Measurements from ENCODE around the gene CLMP.
A peak's percentile ranks its signal among the peaks of the same experiment; 100 is the strongest.
"Not testable (repeated sequence)": the region's sequence is repeated elsewhere in the genome, so short reads cannot be mapped to it uniquely, and the experiment has no call there.

The CLMP gene

DNA sequence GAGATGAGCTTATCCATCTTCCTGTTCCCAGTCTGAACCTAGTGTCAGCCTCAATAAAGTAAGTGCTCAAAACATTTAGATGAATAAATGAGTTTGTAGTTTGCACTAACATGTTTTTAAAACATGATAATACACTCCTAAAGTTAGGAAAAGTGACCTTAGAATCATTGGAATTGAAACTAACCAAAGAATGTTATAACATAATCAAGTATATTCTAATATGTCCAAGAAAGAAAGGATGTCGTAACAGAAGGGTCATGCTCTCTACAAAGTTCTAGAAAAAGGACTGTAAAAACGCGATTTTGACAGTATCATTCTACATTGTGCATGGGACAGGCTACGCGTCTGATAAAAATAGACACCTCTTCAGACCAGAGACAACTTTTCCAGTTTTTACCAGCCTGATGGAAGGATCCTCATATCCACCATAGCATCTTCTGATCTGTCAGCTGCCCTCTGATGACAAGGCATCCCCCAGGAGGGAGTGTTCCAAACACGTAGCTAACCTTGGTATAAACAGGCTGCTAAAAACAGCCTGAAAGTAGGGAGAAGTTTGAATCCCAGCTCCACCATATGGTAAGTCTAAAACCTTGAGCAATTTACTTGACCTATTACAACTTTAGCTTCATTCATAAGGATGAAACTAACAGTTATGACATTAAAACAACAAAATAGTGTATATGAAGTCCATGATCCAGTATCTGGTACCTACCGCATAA is 30.2 kb downstream of the CLMP start:
- no peak for DNase-seq

DNA sequence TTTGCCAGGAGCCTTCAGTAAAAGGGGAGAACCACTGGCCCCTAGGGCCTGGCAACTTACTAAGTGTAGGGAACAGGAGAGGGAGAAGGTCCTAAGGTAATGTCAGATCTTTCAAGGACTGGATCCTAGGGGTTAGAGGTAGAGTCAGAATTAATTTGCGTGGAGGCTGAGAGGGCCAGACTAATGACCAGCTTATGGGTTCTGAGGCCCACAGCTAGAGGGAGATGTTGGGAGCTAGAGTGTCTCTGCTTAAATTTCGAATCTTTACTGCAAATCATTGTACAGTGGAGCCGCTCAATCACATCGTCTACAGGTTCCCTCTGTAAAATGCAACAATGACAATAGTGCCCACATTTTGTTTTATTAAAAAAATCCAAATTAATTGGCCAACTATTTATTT is 31.4 kb downstream of the CLMP start:
- DNase-seq, result no peak

DNA sequence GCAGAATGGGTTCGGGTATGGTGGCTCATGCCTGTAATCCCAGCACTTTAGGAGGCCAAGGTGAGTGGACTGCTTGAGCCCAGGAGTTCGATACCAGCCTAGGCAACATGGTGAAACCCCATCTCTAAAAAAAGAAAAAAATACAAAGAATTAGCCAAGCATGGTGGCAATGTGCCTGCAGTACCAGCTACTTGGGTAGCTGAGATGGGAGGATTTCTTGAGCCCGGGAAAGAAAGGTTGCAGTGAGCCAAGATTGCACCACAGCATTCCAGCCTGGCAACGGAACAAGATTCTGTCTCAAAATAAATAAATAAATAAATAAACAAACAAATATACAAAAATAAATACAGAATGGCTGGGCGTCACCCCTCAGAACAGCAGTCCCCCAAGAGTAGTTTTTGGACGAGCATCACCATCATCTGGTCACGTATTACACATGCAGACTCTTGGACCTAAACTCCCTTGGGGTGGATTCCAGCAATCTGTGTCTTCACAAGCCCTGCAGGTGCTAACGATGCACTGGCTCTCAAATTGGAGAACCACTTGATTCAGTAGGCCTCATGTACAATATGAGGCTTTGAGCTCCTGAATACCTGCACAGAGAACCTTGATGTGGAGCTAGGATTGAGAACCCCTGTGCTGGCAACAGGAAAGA is 33.5 kb downstream of the CLMP start:
- DNase-seq, result no peak

DNA sequence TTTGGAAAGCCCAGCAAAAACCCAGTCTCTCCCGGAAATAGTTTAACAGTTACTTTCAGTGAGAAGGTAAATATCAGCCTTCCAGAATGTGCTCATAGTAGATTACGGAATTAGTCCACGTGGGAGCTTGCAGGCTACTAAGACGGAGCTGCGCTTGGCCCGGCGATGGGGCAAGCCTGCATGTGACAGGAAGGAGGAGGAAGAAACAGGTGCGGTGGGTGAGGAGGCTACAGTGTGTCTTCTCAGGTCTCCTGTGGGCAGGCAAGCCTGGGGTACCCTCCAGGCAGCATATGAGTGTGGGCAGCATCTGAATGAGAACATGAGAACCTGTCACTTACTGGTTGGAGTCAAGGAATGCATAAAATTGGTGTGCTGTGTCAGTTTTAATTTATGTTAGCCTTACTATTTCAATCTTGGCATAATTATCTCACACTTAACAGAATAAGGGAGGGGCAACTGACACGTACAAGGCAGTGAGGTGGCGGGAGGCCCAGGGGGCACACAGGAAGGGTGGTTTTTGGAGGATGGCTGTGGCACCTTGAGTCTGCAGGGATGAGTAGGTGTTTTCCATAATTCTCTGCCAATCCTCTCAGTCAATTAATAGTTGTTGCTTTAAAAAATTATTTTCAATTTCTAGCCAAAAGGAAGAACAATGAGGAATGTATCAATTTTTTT is 35.7 kb downstream of the CLMP start:
- no peak for DNase-seq

DNA sequence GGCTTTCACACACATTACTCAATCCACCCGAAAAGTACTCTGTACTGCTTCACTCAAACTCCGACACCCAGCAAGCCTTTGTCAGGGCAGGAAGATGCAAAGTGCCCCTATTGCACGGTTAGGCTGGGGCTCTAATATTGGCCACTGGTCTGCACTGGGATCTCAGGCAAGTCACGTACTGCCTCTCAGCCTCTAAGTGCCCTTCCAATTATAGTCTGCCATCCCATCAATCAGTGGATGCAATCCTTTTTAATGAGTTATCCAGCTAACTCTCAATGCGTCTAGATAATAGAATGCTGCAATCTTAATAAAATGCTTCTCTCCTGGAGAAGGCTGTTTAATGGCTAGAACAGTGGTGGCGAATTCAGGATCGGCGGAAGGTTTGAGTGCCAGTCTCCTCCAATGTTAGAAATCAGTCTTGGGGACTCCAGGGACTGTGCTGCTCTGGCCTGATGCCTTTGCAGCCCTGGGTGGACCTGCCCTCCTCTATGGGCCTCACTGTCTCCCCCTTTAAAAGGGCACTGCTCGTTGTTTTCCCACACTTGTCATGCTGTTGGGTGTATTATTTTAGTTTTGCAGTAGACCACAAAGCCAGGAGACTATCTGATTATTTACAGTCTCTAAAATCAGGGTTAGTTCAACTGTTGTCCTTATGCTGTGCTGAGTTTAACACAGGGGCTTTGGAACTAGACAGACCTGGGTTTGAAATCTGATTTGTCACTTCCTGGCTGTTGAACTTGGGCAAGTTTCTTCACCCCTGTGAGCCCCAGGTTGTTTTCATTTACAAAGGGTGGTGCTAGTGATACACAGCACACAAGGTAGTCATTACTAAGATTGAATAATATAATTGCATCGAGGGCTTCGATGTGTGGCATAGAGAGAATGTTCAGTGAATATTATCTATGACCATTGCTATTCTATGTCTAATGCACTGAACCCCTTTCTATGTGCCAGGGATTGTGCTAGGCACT is 36.7 kb downstream of the CLMP start:
- DNase-seq, result no peak

DNA sequence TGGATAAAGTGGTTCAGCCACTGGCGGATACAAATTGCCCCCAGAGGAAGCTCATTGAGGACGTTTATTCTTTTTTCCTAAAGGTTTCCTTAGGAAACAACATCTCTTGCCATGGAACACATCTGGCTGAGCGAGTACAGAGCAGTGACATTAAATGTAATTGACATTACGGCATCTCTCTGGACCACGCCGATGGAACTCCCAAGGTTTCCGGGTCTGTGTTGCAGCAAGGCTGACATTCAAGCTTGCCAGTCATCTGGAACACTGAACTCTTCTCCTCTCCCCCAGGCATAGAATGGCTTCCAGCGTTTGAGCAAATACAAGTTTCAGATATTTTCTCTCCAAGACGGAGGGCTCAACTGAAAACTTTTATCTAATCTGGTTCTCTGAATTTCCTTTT is 42.1 kb downstream of the CLMP start:
- no peak for DNase-seq

DNA sequence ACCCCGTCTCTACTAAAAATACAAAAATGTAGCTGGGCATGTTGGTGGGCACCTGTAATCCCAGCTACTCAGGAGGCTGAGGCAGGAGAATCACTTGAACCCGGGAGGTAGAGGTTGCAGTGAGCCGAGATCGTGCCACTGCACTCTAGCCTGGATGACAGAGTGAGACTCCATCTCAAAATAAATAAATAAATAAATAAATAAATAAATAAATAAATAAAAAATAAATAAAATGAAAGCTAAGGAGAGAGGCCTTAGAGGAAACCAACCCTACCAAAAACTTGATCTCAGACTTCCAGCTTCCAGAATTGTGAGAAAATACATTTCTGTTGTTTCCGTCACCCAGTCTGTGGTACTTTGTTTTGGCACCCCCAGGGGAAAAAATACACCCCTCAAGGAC is 42.7 kb downstream of the CLMP start:
- DNase-seq, result not testable (repeated sequence)

DNA sequence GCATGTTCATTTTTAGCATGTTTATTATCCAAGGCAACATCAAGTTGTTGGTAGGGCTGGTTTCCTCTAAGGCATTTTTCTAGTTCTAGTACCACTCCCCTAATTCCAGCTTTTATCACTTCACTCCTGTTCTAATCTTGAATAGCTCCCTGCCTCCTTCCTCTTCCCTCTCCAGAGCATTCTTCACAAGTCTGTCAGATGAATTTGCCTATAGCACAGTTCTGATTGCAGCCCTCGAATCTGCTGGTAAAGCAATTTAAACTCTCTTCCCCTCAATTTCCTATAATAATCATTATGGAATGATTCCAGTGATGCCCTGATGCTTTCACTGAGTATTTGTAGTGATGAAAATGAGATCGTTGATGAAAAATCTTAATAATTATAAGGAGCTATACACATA is 43.3 kb downstream of the CLMP start:
- no peak for DNase-seq

DNA sequence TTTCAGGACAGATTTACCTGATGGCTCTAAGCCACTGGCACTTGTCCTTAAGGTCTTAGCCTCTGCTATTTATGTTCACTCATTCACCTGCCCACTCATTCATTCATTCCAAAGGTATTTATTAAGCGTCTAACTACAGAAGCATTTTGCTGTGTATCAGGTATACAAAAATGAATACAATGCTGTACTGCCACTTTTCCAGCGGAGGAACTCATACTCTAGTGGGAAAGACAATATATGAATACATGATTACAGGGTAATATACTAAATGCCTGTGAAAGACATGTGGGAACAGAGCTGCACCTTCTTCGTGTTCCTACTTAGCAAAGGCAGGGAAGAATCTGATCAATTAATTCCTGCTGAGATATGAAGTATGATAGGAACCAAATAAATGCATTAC is 43.7 kb downstream of the CLMP start:
- DNase-seq, result no peak

DNA sequence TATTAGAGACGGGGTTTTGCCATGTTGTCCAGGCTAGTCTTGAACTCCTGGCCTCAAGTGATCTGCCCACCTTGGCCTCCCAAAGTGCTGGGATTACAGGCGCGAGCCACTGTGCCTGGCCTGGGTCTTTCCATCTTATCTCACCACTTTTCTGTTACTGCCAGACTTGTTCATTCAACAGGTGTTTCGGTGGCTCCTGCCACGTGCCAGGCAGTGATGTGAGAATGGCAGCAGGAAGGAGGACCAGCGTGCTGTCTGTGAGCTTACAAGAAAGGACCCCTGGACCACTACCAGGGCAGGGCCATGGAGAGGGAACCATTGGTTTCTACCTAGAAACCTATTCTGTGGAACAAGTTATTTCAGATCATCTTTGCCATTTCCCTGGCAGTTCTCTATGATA is 44.2 kb downstream of the CLMP start:
- DNase-seq, result no peak

DNA sequence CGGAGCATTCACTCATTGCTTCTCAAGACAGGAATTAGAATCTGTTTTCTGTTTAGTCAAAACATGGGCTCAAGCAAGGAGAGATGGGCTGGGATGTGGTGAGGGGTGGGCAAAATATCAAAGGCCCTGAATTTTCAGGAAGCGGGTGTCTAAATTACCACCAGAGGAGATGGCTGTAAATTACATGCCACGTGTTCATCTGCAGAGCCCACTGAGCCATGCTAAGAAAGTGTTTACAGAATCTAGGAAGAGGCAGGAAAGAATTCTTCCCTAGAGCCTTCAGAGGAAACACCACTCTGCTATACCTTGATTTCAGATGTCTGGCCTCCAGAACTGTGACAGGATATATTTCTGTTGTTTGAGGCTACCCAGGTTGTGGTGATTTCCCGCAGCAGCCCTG is 46.1 kb downstream of the CLMP start:
- DNase-seq, result no peak

DNA sequence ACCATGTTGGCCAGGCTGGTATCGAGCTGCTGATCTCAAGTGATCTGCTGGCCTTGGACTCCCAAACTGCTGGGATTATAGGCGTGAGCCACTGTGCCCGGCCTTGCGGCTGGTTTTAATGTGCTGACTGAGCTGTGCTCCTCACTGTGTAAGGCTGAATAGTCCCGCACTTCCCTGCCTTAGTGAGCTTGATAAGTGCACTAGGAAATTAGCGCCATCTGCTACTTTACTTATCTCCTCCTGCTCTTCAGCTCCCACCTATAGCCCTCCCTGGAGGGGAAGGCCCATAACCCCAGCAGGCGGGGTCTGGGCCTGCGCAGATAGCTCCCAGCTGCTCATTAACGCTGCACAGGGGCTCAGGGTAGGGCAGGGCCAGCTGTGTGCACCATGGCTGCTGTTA is 49.4 kb downstream of the CLMP start:
- DNase-seq, result no peak

DNA sequence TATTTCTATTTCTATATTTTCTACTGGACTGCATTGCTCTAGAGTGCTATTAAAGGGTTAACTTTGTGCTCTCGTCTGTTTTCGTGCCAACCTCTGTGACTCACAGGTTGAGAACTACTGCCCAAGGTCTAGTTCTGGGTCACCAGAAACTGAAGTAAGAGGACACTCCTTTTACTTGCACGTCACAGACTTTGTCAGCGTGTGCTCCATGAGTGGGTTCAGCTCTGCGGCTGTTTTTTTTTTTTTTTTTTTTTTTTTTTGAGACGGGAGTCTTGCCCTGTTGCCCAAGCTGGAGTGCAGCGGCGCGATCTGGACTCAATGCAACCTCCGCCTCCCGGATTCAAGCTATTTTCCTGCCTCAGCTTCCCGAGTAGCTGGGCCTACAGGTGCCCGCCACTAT is 49.8 kb downstream of the CLMP start:
- DNase-seq, result no peak

DNA sequence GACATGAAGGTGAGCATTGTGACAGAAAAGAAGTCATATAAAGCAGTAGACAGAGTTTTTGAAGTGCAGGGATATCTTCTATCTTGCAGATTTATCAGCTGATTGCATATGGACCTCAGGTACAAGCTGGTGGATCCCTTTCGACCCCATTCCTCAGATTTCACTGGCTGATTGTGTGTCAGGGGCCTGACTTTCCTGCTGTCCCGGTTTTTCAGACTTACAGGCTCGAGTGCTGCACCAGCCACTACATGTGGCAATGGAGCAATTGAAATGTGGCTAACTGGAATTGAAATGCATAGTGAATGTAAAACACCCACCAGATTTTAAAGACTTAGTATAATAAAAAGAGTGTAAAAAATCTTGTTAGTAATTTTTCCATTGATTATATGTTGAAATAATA is 50.3 kb downstream of the CLMP start:
- DNase-seq, result no peak

DNA sequence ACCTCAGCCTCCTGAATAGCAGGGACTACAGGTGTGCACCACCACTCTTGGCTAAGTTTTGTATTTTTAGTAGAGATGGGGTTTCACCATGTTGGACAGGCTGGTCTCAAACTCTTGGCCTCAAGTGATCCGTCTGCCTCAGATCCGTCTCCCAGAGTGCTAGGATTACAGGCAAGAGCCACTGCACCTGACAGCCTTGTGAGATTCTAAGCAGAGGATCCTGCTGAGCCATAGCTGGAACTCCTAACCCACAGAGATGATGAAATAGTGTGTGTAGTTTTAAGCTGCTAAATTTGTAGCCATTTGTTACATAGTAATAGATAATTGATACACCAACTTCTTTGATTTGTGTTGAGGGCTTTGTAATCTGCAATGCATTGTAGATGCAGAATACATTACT is 51.1 kb downstream of the CLMP start:
- no peak for DNase-seq

DNA sequence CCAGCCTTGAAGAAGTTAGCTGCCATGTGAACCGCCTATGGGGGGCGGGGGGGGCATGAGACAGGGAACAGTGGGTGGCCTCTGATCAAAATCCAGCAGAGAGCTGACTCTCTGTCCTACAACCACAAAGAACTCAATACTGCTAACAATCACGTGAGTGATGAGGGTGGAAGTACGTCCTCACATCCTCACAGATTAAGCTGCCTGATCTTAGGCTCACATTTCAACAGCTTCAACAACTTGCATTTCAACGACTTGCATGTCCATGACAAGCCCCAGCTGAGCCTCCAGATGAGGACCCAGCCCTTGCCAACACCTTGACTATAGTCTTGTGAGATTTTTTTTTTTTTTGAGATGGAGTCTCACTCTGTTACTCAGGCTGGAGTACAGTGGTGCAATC is 51.6 kb downstream of the CLMP start:
- no peak for DNase-seq

DNA sequence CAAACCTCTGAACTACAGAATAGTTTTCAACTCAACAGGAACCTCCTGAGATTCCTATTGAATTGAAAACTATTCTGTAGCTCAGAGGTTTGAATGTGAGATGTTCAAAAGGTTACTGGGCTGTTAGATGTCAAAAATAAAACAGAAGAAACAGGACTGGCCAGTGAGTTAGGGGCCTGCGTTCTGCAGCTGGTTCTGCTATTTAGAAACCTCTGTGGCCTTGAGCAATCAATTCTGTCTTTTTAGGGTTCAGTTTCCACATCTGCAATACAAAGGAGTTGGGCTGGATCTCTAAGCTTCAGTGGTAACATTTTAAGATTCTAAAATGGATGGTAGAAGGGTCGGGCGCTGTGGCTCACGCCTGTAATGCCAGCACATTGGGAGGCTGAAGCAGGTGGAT is 55.8 kb downstream of the CLMP start:
- no peak for DNase-seq

DNA sequence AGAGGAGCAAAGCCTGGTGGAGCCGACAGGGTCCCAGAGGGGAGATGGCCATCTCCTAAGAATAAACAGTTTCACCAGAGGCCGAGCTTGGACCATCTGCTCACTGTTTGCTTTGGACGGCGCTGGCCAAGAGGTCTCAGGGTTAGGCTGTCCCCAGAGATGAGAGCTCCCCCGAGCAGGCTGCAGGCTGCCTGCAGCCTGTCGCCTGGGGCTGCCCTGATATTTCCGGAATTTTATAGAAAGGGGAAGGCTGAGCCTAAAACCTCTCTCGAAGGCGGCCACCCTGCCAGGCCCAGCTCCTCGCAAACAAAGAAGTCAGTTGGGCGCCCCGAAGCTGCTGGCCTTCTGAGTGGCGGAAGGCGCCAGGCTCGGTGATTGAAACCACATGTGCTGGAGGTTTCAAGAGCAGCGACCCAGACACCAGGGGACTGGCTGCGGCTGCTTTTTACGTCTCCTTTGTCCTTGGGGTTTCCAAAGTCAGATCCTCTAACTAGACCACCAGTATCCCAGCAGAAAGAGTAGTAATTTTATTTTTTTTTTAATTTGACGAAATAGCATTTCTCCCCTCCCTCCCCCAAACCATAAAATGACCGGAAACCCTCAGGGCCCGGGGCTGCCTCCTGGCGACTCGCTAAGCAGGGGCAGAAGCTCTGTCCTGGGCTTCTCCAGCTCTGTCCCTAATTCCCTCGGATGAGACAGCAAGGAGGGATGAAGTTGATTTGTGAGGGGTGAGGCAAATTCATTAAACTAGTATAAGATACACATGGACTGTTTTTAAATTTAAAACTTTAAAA is 57.4 kb downstream of the CLMP start:
- DNase-seq, result peak; percentile 83

DNA sequence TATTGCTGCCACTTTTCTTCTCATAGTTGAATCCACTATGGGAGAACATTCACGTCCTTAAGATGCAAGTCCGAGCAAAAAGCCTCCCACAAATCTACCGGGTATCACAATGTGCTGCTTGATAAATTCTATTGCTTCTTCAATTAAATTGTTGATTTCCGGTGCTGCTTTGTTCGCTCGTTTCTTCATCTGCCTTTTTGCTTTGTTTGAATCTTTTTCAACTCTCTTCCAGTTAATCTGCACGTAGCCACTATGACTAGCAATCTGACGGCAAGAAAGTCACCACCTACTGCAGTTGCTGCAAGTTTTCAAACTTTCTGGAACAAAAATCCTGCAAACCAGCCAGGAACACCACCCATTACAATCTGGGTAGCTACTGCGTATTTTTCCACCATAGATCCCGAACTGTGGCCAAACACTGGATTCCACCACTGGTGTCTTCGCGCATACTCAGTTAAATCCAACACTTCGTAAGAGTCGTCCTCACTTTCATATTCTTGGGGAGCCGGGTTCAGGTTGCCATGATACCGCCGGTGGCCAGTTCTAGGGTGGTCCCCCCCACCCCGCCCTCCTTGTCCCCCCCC is 59.1 kb downstream of the CLMP start:
- no peak for DNase-seq

DNA sequence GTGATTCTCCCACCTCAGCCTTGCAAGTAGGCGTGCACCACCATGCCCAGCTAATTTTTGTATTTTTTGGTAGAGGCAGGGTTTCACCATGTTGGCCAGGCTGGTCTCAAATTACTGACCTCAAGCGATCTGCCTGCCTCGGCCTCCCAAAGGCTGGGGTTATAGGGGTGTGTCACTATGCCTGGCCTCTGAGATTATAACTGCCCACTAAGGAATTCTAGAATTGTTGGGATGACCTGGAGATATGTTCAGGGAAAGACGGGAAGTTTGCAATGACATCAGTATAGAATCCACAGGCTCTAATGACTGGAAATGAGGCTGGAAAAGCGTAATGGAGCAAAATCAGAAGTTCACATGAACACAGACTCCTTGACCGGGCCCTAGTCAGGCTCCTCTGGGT is 62.2 kb downstream of the CLMP start:
- DNase-seq, result no peak

DNA sequence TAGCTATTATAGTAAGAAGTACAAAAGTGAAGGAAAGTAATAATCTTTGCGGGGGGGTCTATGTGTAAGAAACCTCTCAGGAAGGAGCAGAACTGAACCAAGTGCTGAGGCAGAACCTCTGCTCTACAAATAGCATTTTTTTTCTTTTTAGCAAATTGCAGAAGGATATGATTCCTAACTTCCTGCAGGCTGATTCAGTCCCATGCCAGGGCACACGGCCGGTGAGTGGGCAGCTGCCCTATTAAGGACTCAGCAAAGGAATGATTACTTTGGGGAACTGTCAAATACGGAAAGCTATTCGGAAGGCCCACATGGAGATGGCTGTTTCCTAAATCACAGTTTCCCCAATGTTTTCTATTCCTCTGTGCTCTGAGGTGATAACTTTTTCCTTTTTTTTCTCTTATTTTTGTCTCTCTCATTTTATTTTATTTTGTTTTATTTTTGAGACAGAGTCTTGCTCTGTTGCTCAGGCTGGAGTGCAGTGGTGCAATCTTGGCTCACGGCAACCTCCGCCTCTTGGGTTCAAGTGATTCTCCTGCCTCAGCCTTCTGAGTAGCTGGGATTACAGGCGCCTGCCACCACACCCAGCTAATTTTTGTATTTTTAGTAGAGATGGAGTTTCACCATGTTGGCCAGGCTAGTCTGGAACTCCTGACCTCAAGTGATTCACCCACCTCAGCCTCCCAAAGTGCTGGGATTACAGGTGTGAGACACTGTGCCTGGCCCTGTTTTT is 62.8 kb downstream of the CLMP start:
- not testable (repeated sequence) for DNase-seq
